ENCODE measurements around the gene ZBTB40. TPM values are rescaled to one million over a fixed set of nuclear protein-coding genes. Genes with fewer than 3 reads are reported as not detected.

ZBTB40 gene
- total and polyA plus RNA-seq, 2 of the 13 experiments (the other 11 are each of a cell fraction or from before 2014, with no cell fraction given) = 8.8 to 16.5 TPM

- TF ChIP-seq ZNF619 (CRISPR knock-in tag; IDR thresholded peaks at IDR 0.05) (0 out of 2 replicates have a peak, but pooled peaks have one; percentile 43), SOX13 (IDR thresholded peaks at IDR 0.05) (no peak; the same call in 1 of the 2 replicates), SOX13 (CRISPR knock-in tag; conservative IDR thresholded peaks at IDR 0.05 in 1 of 2, IDR thresholded peaks at IDR 0.05 in 1 of 2) (peak in 1 of 2 experiments; percentile 81; a peak in 2 of 4 replicates), ZNF772 (CRISPR knock-in tag; IDR thresholded peaks at IDR 0.05) (peak; percentile 27; the same call in 1 of the 2 replicates), GRHL1 (CRISPR knock-in tag; conservative IDR thresholded peaks at IDR 0.05) (no peak), CSRNP1 (CRISPR knock-in tag; IDR thresholded peaks at IDR 0.05) (peak; percentile 90; the same call in 1 of the 2 replicates), NR3C1 (CRISPR knock-in tag; IDR thresholded peaks at IDR 0.05) (no peak), NPAS2 (CRISPR knock-in tag; IDR thresholded peaks at IDR 0.05; ENCODE audit: borderline replicate concordance) (no peak), HOXA3 (CRISPR knock-in tag; IDR thresholded peaks at IDR 0.05) (peak; percentile 100), ZNF282 (IDR thresholded peaks at IDR 0.05; ENCODE audit: partially characterized antibody) (no peak), AHDC1 (CRISPR knock-in tag; IDR thresholded peaks at IDR 0.05; ENCODE audit: borderline replicate concordance) (peak; percentile 75; the same call in 1 of the 2 replicates), MLLT10 (CRISPR knock-in tag; IDR thresholded peaks at IDR 0.05) (no peak), ZNF432 (CRISPR knock-in tag; IDR thresholded peaks at IDR 0.05; ENCODE audit: borderline replicate concordance) (no peak), ZNF614 (CRISPR knock-in tag; IDR thresholded peaks at IDR 0.05; ENCODE audit: borderline replicate concordance) (peak; percentile 73; the same call in 1 of the 2 replicates), NFIB (CRISPR knock-in tag; IDR thresholded peaks at IDR 0.05; ENCODE audit: borderline replicate concordance) (no peak), MAX (IDR thresholded peaks at IDR 0.05) (peak; percentile 89), STAT5B (CRISPR knock-in tag; IDR thresholded peaks at IDR 0.05) (no peak), ZNF577 (CRISPR knock-in tag; IDR thresholded peaks at IDR 0.05; ENCODE audit: borderline replicate concordance, low read depth) (no peak), ZNF253 (CRISPR knock-in tag; IDR thresholded peaks at IDR 0.05; ENCODE audit: borderline replicate concordance) (no peak)
Measured at GRCh38 chr1:22451702-22452480, at the start of gene ZBTB40 (continued).

Data from HepG2 (cell line).